UCSD-AML1 (cell line): ENCODE data around the gene CARMIL3.
"Not testable (repeated sequence)": the region's sequence is repeated elsewhere in the genome, so short reads cannot be mapped to it uniquely, and the experiment has no call there.

ENCODE experiments used
- DNase-seq: peaks from one replicate; lab custom pipeline; 2025; ENCODE audit not compliant: unreplicated experiment; lab: John Stamatoyannopoulos, UW

CARMIL3 gene

GRCh38 chr14:24038686-24039085 lies 13.1 kb upstream of the CARMIL3 start:
- DNase-seq = no peak

- DNase-seq = no peak
Measured at GRCh38 chr14:24040692-24041091, 11.1 kb upstream of the CARMIL3 start.

- DNase-seq = no peak
Measured at GRCh38 chr14:24042746-24043145, 9.1 kb upstream of the CARMIL3 start.

GRCh38 chr14:24049002-24049401 lies 2.8 kb upstream of the CARMIL3 start:
- DNase-seq = not testable (repeated sequence)

- not testable (repeated sequence) for DNase-seq
Measured at GRCh38 chr14:24050753-24051152, 1.1 kb upstream of the CARMIL3 start.

GRCh38 chr14:24051176-24051788 lies 527 bp upstream of the CARMIL3 start:
- no peak for DNase-seq

- no peak for DNase-seq
Measured at GRCh38 chr14:24052656-24053547, 1.1 kb downstream of the CARMIL3 start.

GRCh38 chr14:24053548-24054323 lies 1.9 kb downstream of the CARMIL3 start:
- no peak for DNase-seq

- DNase-seq = no peak
Measured at GRCh38 chr14:24054324-24054641, 2.5 kb downstream of the CARMIL3 start.

GRCh38 chr14:24054646-24055045 lies 2.8 kb downstream of the CARMIL3 start:
- no peak for DNase-seq

GRCh38 chr14:24055971-24056799 lies 4.4 kb downstream of the CARMIL3 start:
- no peak for DNase-seq

GRCh38 chr14:24056800-24057184 lies 5.0 kb downstream of the CARMIL3 start:
- no peak for DNase-seq

- DNase-seq = no peak
Measured at GRCh38 chr14:24057271-24057670, 5.5 kb downstream of the CARMIL3 start.

- DNase-seq = no peak
Measured at GRCh38 chr14:24057867-24058259, 6.1 kb downstream of the CARMIL3 start.

- peak; percentile 19 for DNase-seq
Measured at GRCh38 chr14:24058260-24058950, 6.6 kb downstream of the CARMIL3 start.

GRCh38 chr14:24058951-24059475 lies 7.2 kb downstream of the CARMIL3 start:
- DNase-seq = no peak

GRCh38 chr14:24059841-24060388 lies 8.1 kb downstream of the CARMIL3 start:
- DNase-seq = no peak

GRCh38 chr14:24060443-24060842 lies 8.6 kb downstream of the CARMIL3 start:
- no peak for DNase-seq

GRCh38 chr14:24060984-24061913 lies 9.4 kb downstream of the CARMIL3 start:
- DNase-seq = no peak
